Right ventricle myocardium superior (tissue), 1 donor: ENCODE data around the gene MAP3K19. TPM values are rescaled to one million over a fixed set of nuclear protein-coding genes. Genes with fewer than 3 reads are reported as not detected.
A peak's percentile ranks its signal among the peaks of the same experiment; 100 is the strongest.
"Not testable (repeated sequence)": the region's sequence is repeated elsewhere in the genome, so short reads cannot be mapped to it uniquely, and the experiment has no call there.

Experiments
- ATAC-seq: fragments of 200-7000 bp; cut with Tn5 transposase; one replicate; pipeline ENCODE4 v1.9.1; 2020; ENCODE audit warnings: mild to moderate bottlenecking; ENCODE audit not compliant: poor library complexity
- DNase-seq: peaks from one replicate; pipeline ENCODE4 v3.0.0-alpha.2; 2020
- intact Hi-C: fragments of 100-400 bp; cut with DNase I; formaldehyde crosslinking; loops from one replicate; pipeline ENCODE4 v1.11.2; 2022
- long read RNA-seq: library from polyadenylated mRNA; unstranded; transcript quantifications from one replicate; pipeline ENCODE4 v2.0.0, GENCODE V29; 2021
- total RNA-seq: library from RNA; stranded (reverse); fragmentation: NEBNext Ultra II Directional; extraction: Animal tissue kit (Norgen Biotek cat#: 25700); gene quantifications from one replicate; pipeline ENCODE4 v1.2.1, GENCODE V29; 2021
- donor health status: DM: no; HTN: yes; CAD: no; lungs with severe emphysema.

Gene MAP3K19, protein sequence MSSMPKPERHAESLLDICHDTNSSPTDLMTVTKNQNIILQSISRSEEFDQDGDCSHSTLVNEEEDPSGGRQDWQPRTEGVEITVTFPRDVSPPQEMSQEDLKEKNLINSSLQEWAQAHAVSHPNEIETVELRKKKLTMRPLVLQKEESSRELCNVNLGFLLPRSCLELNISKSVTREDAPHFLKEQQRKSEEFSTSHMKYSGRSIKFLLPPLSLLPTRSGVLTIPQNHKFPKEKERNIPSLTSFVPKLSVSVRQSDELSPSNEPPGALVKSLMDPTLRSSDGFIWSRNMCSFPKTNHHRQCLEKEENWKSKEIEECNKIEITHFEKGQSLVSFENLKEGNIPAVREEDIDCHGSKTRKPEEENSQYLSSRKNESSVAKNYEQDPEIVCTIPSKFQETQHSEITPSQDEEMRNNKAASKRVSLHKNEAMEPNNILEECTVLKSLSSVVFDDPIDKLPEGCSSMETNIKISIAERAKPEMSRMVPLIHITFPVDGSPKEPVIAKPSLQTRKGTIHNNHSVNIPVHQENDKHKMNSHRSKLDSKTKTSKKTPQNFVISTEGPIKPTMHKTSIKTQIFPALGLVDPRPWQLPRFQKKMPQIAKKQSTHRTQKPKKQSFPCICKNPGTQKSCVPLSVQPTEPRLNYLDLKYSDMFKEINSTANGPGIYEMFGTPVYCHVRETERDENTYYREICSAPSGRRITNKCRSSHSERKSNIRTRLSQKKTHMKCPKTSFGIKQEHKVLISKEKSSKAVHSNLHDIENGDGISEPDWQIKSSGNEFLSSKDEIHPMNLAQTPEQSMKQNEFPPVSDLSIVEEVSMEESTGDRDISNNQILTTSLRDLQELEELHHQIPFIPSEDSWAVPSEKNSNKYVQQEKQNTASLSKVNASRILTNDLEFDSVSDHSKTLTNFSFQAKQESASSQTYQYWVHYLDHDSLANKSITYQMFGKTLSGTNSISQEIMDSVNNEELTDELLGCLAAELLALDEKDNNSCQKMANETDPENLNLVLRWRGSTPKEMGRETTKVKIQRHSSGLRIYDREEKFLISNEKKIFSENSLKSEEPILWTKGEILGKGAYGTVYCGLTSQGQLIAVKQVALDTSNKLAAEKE (N-terminal part only)
- total RNA-seq, result not detected
- long read RNA-seq, result 0 reads

DNA sequence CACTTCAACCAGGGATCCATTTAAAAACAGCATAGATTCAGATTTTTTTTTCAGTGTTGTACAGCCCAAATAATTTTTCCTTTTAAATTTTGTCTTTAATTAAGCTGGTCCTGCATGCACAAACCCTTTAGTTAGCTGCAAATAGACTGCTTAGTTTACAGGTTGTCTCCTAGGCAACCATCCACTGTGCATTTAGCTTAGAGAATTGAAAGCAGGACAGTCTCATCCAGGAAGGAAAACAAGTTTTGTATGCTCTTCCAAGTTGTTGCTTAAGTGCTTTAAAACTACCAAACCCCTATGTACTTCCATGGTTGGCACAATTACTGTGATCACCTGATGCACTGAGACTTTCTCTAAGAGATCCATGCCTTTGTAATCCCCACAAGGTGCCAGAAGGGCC, at the start of gene MAP3K19:
MAP3K19 (minus strand) TSS at position 148 of the 400 bp plus-strand sequence. CDS start 22,800 bp downstream, outside the sequence.
- intact Hi-C loops, result no loop called here
- no peak for ATAC-seq
- no peak for DNase-seq

DNA sequence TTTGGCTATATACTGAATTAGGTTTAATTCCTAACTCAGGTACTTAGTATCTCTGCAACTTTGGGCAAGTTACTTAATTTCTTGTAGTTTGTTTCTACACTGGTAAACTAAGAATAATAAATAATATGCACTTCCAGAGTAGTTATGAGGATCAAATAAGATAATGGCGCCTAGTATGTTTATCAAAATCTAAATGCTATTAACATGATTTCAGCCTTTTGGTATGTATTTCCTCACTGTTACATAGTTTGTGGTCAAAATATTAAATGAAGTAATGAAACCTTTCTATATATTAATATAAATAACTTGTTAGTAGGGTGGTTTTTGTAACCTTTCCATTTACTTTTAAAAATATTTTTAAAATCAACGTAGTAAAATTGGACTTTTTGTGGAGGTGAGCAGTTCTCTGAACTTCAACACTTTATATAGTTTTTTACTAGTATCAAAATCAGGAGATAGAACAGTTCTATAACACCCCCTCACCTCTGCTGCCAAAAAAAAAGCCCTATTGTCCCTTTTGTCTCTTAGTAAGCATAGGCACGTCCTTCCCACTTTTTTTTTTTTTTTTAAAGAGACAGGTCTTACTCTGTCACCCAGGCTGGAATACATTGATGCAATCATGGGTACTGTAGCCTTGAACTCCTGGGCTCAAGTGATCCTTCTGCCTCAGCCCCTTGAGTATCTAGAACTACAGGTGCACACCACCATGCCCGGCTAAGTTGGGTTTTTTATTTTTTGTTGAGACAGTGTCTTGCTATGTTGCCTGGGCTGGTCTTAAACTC, 49.6 kb upstream of the MAP3K19 start:
- ATAC-seq (no peak), DNase-seq (no peak)
- intact Hi-C loops, result no loop called here

DNA sequence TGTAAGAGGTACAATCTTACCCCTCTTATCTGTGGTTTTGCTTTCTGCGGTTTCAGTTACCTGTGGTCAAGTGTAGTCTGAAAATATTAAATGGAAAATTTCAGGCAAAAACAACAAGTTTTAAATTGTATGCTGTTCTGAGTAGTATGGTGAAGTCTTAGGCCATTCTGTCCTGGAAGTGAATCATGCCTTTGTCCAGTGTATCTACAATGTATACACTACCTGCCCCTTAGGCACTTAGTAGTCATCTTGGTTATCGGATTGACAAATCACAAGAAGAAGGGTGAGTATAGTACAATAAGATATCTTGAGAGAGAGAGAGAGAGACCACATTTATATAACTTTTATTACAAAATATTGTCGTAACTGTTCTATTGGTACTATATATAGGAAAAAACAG, 48.3 kb upstream of the MAP3K19 start:
- DNase-seq, result no peak
- intact Hi-C loops, result no loop called here
- ATAC-seq, result no peak

DNA sequence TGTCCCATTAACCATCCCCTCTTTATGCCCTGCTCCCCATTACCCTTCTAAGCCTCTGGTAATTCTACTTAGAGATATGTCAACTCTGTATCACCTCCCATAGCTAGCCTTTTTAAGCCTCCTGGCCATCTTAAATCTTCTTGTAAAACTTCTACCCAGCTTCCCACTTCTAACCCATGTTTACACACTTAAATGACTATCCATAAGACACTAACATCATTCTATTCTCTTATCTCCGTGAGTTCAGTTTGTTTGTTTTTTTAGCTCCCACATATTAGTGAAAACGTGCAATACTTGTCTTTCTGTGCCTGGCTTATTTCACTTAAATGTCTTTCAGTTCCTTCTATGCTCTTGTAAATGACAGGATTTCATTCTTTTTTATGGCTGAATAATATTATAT, 47.3 kb upstream of the MAP3K19 start:
- DNase-seq (no peak), ATAC-seq (no peak)
- intact Hi-C loops, result no loop called here

DNA sequence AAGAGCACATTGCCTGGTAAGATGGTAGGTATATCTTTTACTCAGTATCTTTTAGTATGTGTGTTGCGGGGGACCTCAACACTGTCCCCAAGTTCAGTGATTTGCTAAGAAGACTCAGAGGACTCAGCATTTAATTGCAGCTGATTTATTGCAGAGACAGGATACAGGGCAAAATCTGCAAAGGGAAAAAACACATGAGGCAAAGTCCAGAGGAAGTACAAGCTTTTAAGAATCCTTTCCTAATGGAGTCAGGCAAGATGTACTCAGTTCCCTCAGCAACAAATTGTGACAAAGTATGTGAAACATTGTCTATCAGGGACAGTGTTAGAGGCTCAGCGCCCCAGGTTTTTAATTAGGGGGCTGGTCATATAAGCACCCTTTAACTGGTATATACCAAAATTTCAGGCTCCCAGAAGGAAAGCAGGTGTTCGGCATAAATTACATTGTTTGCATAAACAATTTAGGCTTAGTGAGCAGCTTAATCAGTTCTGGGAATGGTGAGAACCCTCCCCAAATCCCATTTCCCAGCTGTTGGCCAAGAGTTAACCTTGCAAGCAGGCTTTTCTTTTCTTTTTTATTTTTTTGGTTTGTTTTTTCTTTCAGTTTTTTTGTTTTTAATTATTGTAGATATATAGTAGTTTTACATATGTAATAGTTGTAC, 46.6 kb upstream of the MAP3K19 start:
- ATAC-seq (no peak), DNase-seq (no peak)
- intact Hi-C loops, result no loop called here

DNA sequence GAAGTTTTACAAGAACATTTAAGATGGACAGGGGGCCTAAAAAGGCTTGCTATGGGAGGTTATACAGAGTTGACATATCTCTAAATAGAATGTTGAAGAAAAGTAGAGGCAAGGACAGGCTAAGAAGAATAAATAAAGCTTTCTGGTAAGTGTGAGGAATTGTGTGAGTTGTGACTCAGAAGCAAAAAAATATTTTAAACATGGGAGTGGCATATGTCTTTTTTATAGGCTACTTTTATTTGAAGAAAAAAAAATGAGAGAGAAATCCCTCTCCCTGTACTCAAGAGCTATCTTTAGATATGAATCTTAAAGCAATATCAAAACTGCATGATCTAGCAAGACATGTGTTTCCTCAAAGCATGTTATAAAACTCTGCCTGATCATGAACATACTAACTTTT, 45.9 kb upstream of the MAP3K19 start:
- intact Hi-C loops, result no loop called here
- DNase-seq, result no peak
- no peak for ATAC-seq

DNA sequence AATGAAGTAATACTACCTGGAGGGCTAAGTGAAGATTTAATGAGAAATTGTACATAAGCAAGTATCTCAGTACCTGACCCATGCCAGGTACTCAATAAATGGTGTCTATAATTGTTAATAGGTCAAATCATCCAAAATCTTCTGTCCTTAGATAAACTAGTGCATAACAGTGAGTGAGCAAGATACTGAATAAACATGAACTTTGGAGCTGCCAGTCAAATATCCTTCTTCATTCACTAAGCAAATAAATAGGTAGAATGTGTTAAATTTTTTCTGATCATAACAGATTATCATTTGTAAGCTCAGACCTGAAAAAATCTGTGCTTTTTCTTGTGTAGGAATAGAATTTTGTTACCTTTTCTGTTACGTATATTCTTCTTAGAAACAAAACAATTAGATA, 44.4 kb upstream of the MAP3K19 start:
- DNase-seq, result no peak
- intact Hi-C loops, result no loop called here
- ATAC-seq, result no peak

DNA sequence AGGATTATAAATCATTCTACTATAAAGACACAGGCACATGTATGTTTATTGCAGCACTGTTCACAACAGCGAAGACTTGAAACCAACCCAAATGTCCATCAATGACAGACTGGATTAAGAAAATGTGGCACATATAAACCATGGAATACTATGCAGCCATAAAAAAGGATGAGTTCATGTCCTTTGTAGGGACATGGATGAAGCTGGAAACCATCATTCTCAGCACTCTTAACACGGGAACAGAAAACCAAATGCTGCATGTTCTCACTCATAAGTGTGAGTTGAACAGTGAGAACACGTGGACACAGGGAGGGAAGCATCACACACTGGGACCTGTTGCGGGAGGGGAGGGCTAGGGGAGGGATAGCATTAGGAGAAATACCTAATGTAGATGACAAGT, 42.4 kb upstream of the MAP3K19 start:
- intact Hi-C loops, DNase-seq, ATAC-seq: not testable (repeated sequence)

DNA sequence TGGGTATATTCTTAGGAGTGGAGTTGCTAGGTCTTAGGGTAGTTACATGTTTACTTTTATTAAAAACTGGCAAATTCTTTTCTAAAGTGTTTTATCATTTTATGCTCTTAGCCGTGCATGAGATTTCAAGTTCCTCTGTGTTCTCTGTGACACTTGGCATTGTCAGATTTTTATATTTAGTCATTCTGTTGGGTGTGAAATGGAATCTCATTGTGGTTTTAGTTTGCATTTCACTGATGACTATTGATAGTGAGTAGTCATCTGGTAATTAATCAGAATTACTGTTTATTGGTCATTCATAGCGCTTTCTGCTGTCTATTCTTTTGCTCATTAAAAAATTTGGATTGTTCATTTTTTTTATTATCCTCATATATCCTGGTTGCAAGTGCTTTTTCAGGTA, 39.0 kb upstream of the MAP3K19 start:
- ATAC-seq (no peak), DNase-seq (no peak)
- intact Hi-C loops, result no loop called here

DNA sequence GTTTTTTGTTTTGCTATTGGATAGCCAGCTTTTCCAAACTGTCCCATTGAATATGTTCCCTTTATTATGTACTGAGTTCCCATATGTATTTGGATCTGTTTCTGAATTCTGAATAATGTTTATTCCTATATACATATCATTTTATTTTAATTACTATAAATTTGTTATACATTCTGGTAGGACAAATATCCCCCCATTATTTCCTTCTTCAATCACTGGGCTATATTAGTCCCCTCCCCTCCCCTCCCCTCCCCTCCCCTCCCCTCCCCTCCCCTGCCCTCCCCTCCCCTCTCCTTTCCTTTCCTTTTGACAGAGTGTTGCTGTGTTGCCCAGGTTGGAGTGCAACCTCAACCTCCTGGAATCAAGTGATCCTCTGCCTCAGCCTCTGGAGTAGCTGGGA, 31.2 kb upstream of the MAP3K19 start:
- intact Hi-C loops, result no loop called here
- no peak for ATAC-seq
- no peak for DNase-seq

DNA sequence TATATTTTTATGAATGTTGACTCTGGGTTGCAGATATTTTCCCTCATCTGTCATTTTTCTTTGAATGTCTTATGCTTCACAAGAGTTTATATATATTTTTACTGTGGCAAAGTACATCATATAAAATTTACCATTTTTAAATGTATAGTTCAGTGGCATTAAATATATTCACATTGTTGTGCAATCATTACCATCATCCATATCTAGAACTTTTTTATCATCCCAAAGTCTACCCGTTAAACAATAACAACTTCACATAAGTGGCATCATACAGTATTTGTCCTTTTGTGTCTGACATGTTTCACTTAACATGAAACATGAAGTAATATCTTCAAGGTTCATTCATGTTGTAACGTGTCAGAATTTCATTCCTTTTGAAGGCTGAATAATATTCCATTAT, 29.3 kb upstream of the MAP3K19 start:
- no peak for ATAC-seq
- intact Hi-C loops, result no loop called here
- no peak for DNase-seq

DNA sequence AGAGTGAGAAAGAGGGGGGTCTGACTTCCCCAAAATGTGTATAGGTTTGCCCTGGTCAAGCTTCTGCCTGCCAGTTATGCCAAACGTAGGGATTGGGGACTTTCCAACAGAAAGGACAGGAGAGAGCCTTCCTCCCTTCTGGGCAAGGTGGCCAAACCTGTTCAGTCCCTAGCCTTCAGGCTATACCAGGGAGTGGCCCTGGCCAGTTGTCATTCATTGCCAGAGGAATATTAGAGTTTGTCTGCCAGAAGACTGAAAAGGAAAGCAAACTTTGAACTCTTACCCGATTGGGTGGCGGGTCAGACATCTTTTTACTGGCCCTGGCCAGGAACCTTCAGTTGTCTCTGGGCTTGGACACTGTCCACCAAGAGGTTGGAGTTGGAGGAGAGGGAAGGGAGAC, 27.0 kb upstream of the MAP3K19 start:
- ATAC-seq (no peak), DNase-seq (no peak)
- intact Hi-C loops, result no loop called here

DNA sequence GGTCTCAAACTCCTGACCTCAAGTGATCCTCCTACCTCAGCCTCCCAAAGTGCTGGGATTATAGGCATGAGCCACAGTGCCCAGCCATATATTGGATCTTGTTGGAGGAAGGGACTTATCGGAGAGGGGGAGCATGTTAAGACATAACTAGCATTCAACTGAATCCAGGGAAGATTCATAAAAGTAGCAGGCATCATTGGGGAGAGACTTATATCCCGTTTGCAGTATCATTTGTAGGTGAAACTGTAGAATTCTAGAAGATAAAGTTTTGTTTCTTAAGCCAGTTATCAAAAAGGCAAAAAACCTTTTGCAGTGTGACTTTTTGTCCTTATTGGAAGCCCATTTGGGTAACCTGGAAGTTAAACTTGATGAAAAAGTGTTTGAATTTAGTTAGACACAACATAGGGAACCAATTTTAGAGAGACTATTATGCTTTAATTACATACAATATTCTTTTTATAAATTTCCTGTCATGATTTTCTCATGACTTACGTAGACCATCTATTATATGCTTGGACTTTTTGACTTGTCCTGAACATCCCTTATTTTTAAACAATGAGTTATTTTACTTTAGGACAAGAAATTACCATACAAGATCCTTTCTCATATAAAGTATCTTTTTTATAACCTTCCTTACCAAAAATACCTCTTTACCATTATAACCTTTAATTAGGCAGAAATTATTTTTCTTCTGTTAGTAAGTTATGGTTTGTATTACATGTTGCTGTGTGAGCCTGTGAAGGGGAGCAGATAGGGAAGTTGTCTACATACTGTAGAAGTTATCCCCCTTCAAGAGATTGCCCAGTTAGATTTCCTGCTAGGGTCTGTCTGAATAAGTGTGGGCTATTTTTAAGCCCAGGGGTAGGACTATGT, 25.1 kb upstream of the MAP3K19 start:
- DNase-seq, result no peak

DNA sequence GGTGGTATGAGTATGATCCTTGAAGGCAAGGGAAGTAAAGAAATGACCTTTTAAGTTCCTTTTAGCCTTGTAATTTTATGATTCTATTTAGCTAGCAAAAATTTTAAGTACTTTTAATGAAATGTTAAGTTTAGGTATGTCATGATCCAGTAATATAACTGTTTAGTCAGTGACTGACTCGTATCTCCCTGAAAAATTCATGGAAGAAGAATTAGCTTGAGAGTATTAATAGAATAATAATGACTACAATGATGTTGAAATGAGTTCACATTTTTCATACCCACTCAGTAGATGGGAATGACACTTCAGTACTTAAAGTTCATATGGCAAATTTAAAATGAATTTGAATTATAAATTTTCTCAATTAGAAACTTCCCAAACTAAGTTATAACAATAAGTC, 19.5 kb upstream of the MAP3K19 start:
- DNase-seq (no peak), ATAC-seq (no peak)
- intact Hi-C loops, result no loop called here

More for the DNA sequence above, 25.1 kb upstream of the MAP3K19 start:
- intact Hi-C loops, result no loop called here
- no peak for ATAC-seq

DNA sequence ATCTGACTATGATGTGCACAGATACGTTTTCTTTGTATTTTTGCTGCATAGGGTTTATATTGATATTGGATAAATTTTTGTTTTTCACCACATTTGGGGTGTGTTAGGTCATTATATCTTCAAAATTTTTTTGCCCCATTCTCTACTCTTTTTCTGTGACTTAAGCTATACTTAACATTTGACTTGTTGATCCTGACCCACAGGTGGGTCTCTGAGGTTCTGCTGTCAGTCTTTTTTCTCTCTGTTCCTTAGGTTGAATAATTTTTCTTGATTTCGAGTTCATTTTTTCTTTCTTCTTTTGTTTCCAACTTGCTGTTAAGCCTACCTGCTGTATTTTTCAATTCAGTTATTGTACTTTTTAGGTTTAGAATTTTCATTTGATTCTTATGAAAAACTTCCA, 16.9 kb upstream of the MAP3K19 start:
- intact Hi-C loops, result no loop called here
- DNase-seq, result no peak
- no peak for ATAC-seq

DNA sequence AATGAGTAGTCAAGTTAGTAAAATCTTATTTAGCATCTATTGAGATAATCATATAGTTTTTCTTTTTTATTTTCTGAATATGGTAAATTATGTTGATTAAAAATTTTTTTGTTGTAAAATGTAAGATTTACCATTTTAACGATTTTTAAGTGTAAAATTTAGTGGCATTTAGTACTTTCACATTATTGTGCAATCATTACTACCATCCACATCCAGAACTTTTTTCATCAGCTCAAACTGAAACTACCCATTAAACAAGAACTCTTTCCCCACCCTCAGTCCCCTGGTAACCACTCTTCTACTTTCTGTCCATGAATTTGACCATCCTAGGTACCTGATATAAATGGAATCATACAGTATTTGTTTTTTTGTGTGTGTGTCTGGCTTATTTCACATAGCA, 16.0 kb upstream of the MAP3K19 start:
- DNase-seq, result no peak

DNA sequence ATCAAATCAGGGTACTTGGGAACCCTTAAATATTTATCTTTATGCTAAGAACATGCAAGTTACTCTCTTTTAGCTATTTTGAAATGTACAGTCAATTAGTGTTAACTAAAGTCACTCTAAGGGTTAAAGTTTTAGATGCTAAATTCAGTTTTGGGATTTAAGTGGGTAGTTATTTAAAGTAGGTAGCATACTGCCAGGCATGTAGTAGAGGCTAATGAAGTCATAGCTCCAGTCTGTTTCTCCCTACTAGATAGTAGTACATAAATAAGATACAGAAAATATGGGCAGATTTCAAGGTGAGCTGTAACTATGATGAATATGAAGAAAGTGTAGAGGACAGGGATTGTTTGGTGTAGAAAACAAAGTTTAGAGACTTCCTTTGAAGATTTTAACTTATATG, 12.3 kb upstream of the MAP3K19 start:
- peak; percentile 81 for ATAC-seq
- intact Hi-C loops, result no loop called here

More for the DNA sequence above, 16.0 kb upstream of the MAP3K19 start:
- ATAC-seq, result no peak
- intact Hi-C loops, result no loop called here

More for the DNA sequence above, 12.3 kb upstream of the MAP3K19 start:
- no peak for DNase-seq
